NCI-H510A (cell line): Measurements from ENCODE around the gene CFAP46.
"Not testable (repeated sequence)": the region's sequence is repeated elsewhere in the genome, so short reads cannot be mapped to it uniquely, and the experiment has no call there.

Experiments
- DNase-seq: peaks from one replicate; lab custom pipeline; 2025; lab: John Stamatoyannopoulos, UW

Gene CFAP46

DNA sequence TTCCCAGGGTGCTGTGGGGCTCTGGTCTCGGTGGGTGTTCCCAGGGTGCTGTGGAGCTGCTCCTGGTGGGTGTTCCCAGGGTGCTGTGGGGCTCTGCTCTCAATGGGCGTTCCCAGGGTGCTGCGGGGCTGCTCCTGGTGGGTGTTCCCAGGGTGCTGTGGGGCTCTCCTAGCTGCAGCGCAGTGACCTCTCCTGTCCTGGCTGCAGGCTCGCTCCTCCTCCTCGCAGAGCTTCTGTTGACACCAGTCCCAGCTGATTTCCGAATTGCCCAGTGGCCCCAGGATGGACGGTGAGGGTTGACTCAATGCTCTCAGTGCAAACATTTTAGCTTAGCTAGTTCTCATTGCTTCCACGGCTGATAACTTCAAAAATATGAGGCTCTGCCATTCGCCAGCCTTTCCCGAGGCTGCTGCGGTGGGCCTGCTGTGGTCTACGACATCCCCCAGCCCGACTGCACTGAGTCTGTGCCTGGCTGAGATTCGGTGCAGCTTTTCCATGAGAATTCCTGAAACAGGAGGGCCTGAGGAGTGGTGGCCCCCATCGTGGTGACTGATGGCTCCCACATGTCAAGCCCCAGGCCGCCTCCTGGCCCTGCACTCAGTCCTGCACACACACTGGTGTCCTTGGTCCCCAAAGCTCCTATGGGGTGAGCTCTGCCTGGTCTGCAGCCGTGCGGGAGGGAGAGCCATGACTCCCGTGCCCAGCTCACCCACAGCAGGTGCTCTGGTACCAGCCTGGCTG lies 98.1 kb downstream of the CFAP46 start:
- no peak for DNase-seq

DNA sequence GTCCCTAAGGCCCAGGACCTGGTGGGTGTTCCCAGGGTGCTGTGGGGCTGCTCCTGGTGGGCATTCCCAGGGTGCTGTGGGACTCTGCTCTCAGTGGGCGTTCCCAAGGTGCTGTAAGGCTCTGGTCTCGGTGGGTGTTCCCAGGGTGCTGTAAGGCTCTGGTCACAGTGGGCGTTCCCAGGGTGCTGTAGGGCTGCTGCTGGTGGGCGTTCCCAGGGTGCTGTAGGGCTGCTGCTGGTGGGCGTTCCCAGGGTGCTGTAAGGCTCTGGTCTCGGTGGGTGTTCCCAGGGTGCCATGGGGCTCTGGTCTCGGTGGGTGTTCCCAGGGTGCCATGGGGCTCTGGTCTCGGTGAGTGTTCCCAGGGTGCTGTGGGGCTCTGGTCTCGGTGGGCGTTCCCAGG lies 99.1 kb downstream of the CFAP46 start:
- not testable (repeated sequence) for DNase-seq

DNA sequence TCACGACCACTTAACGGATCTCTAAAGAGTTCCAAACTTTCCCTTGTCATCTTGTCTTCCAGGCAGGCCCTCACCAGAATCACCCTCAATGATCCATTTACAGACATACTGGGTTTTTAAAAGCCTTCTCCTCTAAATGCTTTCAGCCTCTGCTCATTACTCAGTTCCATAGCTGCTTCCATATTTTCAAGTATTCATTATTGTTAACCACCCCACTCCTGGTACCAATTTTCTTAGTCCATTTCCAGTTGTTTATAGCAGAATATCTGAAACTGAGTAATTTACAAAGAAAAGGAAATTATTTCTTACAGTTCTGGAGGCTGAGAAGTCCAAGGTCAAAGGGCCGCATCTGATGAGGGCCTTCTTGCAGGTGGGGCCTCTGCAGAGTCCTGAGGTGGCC lies 100.0 kb downstream of the CFAP46 start:
- no peak for DNase-seq

DNA sequence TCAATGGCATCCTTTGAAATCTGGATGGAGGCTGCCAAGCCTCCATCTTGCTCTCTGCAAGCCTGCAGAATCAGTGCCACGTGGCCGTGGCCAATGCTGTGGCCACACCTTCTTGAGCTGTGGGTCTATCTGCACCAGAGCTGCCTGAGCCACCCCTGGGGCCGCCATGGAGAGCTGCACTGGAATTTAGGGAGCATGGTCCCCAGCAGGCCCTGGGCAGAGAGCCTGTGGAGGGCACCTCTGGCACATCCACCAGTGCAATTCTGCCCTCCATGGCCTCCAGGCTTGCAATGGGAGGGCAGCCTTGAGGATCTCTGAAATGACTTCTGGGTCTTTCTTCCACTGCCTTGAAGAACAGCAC lies 100.8 kb downstream of the CFAP46 start:
- no peak for DNase-seq

DNA sequence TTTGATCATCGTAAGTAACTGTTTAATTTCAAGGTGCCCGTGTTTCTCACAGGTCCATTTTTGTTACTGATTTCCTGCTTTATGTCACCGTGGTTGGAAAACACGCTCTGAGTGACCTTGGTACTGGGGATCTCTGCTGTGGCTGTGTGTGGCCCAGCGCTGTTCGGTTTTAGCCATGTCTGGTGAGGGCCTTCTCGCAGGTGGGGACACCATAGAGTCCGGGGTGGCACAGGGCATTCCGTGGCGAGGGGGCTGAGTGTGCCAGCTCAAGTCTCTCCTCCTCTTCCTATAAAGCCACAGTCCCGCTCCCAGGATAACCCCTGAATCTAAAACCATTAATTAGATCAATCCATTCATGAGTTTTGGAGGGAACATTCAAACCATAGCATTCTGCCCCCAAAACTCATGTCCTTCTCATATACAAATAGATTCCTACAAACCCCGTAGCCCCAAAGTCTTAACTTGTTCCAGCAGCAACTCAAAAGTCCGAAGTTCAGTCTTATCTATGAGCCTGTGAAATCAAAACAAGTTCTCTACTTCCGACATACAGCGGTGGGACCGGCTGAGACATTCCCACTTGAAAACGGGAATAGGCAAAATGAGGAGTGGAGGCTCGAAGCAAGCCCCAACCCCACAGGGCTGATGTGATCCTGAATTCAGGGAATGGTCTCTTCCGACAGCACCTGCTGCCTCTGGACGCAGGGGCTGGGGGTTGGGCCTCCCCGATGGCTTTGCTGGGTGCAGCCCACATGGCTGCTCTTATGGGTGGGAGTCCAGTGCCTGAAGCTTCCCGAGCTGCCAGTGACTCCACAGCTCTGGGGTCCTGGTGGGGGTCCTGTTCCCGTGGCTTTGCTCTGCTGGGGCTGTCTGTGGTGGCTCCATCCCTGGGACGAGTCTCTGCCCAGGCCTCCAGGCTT lies 101.4 kb downstream of the CFAP46 start:
- DNase-seq, result no peak

DNA sequence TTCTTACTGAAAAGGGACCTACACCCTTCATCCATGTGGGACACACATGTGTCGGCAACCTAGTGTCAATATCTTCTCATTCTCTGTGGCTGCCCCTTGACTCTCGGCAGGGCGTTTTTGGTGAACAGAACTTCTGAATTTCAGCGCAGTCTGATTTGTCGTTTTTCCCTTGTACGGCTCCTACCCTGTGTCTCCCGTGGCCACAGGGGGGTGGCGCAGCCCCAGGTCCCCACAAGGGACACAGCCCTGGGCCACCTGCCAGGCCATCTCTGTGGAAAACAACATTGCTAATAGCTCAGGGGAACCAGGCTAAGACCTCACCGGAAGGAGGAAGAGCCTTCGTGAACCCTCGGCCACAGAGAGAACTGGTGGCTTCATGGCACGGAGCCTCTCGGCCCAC lies 103.3 kb downstream of the CFAP46 start:
- DNase-seq, result no peak

DNA sequence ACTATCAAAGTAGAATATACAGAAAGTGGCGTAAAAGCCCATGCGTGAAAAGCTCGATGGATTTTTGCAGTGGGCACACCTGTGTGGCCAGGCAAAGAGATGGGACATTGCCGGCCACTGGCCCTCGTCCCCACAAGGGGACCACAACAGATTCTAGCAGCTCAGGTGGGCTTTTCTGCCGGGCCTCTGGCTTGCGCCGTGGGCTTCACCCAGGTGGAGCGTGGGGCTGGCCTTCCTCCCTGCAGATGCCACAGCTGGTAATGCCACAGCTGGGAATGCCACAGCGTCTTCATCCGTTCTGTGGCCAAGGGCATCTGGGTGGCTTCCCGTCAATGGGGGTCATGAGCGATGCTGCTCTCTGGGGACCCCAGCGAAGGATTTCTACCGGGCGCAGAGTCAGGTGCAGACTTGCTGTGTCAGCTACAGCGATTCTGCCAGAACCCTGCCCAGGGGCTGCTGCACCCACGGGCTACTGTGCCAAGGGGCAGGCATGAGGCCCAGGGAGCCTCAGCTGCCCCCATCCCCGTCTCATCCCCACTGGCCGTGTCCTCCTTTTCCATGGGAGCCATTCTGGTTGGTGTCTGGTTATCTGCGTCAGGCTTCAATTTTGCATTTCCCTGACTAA lies 103.9 kb downstream of the CFAP46 start:
- DNase-seq, result no peak

DNA sequence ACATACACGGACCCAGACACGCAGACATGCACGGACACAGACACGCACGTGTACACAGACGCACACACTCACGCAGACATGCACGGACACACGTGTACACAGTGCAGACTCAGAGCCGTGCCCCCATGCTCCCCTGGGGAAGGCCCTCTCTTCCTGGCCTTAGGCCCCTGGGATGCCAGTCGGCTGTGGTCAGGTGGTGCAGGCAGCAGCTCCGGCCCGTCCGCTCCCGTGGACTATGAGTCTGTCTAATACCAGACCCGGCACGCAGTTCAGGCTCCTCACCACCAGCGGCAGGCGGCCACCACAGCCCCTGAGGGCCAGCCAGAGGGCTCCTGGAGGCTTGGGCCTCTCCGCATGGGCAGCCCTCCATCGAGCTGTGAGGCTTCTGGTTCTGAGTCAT lies 104.5 kb downstream of the CFAP46 start:
- no peak for DNase-seq

DNA sequence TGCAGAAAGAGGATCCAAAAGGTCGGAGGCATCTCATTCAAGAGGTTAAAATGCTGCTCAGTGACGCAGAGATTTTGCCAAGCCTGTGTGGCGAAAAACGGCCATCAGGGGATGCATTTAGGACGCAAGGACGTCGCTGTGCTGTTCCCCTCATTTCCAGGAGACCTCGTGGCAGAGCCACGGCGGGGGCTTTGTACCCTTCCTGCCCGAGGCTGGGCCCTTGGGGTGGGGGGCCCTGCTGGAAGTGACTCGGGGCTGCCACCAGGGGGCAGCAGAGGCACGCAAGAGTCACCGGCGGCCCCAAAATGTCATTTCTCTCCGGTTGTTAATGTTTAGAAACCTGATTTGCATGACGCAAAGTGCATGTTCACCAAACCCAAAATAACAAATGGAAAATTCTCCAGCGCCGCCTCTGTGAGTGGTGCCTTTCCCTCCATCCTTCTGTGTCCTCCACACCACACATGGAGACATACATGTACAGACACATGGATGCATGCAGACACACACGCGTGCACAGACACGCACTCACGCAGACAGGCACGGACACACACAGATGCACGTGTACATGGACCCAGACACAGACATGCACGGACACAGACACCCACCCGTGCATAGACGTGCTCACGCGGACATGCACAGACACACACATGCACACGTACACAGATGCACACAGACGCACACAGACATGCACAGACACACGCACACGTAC lies 105.4 kb downstream of the CFAP46 start:
- no peak for DNase-seq

DNA sequence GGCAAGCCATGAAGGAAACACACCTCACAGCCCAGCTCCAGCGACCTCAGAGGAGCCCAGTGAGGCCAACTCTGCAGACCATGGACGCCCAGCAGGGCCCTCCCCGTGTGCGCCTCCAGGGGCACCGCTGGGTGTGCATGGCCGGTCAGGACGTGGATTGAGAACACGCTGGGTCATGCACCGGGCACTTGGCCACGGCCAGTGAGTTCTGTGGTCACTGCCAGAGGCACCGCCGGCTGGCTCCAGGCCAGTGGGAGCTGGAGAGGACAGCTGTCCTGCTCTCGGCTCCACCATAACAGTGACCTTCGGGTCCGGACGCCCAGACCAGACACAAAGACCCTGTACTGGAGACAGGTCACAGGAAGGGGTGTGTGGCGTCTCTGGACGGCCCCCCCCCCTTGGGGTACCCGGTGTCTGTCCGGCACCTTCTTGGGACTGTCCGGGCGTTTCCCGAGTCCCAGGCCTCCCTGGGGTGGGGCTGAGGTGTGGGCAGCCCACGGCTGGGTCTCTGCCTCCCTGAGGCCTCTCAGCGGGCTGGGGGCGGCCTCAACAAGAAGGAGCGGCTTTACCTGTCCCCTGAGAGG lies 106.0 kb downstream of the CFAP46 start:
- DNase-seq, result no peak

DNA sequence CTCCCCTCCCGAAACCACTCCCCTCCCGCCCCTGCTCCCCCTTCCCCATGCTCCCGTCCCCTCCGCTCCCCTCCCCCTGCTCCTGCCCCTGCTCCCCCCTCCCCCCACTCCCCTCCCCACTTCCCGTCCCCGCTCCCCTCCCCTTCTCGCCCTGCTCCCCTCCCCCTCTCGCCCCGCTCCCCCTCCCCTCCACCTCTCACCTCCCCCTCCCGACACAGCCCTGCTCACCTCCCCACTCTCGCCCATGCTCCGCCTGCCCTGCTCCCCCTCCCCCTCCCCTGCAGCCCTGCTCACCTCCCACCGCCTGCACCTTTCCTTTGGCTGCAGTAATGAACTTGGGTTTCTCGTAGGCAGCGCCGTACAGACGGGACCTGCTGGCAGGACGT lies 106.5 kb downstream of the CFAP46 start:
- DNase-seq, result no peak

DNA sequence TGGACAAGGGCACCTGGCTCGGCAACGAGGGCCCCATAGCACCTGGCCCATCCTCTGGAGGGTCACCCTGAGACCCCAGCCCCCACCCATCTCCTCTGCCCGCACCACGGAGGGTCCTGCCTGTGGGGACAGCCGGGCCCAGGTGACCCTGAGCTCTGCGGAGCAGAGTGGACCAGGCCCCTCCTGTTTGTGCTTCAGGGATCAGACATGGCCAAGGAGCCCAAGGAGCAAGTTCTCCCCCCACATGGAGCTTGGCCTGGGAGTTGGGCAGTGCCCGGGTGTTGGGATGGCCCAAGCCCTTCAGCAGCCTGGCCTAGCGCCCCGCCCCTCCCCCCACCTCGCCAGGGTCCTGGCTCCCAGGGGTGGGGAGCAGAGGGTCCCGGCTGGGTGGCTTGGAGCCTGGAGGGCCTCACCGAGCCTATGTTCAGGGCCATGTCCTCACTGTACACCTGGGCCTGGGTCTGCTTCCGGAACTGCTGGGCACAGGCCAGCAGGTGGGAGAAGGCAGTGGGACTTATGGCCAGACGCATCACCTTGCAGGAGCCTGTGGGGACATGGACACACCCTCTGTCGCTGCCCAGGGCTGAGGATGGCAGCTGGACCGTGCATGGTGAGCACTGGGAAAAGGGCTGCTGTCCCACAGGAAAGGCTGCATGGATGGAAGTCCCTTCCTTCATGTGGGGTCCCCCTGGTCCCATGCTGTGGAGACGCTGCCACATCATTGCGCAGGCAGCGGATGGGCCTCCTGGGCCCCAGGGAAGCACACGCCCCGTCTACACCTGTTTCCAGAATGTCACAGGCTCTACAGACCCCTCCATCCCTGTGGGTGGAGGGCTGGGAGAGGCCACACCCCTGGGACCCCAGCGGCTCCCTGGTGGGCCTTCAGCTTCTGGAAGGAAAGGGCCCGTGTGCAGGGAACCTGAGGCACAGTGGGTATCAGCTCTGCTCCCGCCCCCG lies 107.2 kb downstream of the CFAP46 start:
- no peak for DNase-seq

DNA sequence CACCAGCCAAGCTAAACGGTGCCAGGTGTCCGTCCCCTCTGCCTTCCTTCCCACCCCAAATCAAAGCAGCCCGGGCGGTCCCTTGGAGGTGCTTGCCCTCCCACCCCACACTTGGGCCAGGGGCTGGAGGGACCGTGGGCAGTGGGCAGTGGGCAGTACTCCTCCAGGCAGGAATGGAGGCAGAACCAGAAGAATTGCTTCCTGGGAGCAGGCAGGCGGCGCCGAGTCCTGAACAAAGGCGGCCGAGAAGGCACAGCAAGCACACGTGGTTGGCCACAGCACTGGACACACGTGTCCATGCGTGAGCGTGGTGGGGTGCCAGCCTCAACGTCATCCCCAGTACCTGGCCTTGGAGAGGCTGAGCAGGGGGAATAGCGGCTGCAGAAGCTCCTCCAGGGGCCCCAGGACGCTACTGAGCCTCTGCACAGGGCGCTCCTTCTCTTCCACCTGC lies 108.0 kb downstream of the CFAP46 start:
- DNase-seq, result no peak

DNA sequence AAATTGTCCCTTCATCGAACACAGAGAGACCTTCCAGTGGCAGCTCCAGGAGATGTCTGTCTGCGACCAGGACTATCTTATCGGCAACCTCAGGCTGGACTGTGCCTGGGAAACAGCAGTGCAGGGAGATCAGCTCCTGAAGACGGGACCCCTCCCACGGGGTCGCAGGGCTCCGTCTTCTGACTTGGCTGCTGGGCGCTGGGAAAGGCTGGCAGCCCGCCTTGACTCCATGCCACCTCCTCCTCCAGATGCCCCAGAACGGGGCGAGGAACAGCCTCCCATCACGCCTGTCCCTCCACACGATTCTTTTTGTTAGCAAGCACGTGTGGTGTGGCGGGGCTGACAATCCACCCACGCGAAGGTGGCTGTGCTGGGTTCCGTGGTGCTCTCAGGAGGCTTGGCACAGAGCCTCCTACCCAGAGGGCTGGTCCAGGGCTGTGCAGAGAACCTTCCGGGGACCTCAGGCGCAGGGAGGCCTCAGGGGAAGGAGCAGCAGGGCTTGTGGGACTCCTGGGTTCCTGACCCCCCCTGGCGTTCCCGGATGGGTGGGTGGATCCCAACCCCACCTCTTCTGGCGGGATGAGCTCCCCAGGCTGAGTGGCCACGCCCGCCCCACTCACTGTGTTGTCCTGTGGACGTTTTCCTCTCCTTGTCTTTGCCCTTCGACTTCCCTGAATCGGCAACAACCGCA lies 108.8 kb downstream of the CFAP46 start:
- no peak for DNase-seq

DNA sequence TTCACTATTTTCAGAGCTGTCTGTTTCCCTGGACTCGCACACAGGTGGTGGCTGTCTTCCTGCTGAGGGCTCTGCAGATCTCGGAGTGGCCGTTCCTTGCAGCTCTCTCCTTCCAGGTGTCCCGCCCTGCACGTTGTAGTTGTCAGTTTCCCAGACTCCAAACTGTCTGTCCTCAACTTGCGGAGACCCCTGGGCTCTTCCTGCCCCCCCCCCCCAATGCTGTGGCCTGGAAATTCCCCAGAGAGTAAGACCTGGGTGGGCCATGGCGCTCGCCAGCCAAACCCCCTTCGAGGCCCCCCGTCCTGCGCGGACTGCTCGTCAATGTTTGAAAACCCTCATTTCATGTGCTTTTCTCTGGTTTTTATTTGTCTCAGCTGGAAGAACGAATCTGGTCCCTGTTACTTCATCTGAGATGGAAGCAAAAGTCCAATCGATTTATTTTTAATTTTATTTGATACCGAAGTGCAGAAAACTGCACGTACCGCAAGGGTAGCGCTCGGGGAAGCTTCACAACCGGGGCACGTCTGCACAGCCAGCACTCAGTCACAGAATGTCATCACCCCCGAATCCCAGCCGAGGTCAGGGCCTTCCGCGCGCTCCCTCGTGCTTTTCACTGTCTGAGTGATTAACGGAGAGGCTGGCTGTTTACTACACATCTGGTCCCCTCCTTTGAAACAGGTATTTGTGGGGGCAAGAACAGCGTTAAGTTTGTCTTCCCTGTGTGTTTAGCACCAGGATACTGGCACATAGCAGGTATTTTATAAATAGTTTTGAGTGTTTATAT lies 110.0 kb downstream of the CFAP46 start:
- DNase-seq, result no peak

DNA sequence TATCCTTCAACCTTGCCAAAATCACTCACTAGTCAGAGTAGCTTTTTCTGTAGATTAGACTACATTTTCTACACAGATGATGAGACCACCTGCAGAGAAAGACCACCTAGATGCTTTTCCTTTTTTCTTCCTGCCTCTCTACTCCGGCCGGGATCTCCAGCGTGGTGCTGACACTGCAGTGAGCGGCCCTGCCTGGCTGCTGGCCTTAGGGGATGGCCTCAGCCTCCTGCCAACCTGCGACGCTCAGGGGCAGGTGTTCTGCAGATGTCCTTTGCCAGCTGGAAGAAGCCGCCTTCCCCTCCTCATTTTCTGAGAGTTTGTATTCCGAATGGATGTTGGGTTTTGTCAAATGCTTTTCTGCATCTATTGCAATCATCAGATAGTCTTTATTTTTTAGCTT lies 113.0 kb downstream of the CFAP46 start:
- no peak for DNase-seq

DNA sequence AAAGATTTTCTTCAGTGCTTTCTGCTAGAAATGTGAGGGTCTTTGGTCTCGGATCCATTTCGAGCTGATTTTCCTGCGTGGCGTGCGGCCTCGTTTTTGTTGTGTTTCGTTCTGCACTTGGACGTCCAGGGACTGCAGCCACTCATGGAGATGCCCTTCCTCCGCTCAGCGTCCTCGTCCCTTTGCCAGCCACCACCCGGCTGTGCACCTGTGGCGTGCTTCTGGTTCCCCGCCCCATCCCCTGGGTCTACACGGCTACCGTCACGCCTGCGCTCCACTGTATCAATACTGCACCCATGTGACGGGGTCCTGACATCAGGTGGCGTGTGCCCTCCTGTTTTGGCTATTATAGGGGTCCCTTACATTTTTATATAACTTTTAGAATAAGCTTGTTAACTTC lies 113.7 kb downstream of the CFAP46 start:
- DNase-seq, result no peak

DNA sequence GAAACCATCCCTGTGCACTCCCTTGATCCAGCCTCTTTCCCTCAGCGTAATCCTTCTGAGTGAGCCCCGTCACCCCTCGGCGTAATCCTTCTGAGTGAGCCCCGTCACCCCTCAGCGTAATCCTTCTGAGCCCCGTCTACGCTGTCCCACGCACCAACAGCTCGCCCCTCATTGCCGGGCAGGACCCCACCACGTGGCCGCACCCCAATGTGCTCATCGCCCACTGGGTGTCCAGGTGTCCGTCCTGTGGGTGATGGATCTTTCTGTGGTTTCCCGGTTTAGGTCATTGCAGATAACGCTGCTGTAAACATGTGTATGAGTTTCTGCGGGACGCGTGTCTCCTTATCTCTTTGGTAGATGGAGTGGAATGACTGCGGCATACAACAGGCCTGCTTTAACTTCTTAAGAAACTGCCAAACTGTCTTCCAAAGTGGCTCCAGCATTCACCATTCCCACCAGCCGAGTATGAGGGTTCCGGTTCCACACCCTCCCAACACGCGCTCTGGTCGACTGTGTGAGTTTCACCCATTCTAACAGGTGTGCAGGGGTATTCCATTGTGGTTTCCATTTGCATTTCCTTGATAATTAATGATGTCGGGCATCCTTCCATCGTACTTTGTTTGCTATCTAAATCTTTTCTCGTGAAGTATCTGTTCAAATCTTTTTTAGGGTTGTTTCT lies 114.4 kb downstream of the CFAP46 start:
- DNase-seq, result no peak

DNA sequence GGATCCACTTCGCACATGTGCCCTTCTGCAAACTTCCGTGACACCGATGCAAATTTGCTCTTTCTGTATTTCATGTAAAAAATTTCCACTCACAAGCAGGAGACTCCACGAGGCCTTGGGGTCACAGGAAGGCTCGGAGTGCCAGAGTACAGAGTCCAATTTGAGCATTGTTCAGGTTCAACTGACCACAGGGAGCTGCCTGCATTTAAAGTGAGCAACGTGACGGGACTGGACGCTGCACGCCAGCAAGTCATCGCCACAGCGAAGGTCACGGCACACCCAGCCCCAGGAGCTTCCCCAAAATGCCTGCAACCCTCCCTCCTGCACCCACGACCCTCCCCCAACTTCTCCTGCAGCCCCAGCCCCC lies 115.0 kb downstream of the CFAP46 start:
- DNase-seq, result no peak
